ENCODE data around the gene CLSTN3.
"Not testable (repeated sequence)": the region's sequence is repeated elsewhere in the genome, so short reads cannot be mapped to it uniquely, and the experiment has no call there.

The CLSTN3 gene

DNA sequence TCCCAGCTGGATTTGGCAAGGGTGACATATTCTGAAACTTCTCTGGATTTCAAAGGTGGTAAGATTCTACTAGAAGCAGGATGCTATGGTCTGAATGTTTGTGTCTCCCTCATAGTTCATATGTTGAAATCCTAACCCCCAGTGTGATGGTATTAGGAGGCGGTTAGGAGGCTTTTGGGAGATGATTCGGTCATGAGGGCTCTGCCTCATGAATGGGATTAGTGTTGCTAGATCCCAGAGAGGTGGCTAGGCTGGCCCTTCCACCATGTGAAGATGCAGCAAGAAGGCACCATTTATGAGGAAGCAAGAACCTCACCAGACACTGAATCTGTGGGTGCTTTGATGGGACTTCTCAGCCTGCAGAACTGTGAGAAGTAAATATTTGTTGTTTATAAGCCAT lies 48.3 kb downstream of the CLSTN3 start:
- Mint-ChIP-seq H3K9me3 (peaks cover 44% of the 10 kb centered on the region), H3K27me3 (ENCODE audit: low read depth, poor library complexity) (peaks cover 9% of the 10 kb centered on the region), H3K4me1 (no peaks in the 10 kb centered on the region), H3K4me3 (no peak overlapping the region), H3K36me3 (ENCODE audit: low read depth) (no peaks in the 10 kb centered on the region), H3K27ac (no peak overlapping the region)
- TF ChIP-seq, protein P1, sequence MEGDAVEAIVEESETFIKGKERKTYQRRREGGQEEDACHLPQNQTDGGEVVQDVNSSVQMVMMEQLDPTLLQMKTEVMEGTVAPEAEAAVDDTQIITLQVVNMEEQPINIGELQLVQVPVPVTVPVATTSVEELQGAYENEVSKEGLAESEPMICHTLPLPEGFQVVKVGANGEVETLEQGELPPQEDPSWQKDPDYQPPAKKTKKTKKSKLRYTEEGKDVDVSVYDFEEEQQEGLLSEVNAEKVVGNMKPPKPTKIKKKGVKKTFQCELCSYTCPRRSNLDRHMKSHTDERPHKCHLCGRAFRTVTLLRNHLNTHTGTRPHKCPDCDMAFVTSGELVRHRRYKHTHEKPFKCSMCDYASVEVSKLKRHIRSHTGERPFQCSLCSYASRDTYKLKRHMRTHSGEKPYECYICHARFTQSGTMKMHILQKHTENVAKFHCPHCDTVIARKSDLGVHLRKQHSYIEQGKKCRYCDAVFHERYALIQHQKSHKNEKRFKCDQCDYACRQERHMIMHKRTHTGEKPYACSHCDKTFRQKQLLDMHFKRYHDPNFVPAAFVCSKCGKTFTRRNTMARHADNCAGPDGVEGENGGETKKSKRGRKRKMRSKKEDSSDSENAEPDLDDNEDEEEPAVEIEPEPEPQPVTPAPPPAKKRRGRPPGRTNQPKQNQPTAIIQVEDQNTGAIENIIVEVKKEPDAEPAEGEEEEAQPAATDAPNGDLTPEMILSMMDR (IDR thresholded peaks at IDR 0.05) = no peak
- no peak for DNase-seq

DNA sequence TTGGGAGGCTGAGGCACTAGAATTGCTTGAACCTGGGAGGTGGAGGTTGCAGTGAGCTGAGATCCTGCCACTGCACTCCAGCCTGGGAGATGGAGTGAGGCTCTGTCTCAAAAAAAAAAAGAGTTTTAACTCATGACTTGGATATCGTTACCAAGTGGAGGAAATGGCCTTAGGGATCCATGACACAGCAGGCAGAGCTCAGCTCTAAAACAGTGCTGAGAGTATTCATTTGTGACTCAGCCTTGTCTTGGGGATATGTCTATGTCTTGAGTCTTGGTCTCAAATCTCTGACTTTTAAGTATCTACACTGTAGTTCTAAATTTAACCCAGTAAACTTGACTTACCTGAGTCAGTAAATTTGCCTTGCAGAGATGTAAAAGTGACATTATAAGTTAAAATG lies 50.5 kb downstream of the CLSTN3 start:
- no peak for DNase-seq
- H3K9me3 Mint-ChIP-seq = peaks cover 26% of the 10 kb centered on the region
- no peak overlapping the region for H3K27ac Mint-ChIP-seq
- peaks cover under 1% of the 10 kb centered on the region for H3K4me1 Mint-ChIP-seq
- H3K27me3 Mint-ChIP-seq (ENCODE audit: low read depth, poor library complexity) = no peaks in the 10 kb centered on the region
- no peak overlapping the region for H3K4me3 Mint-ChIP-seq
- TF ChIP-seq, protein P1 (IDR thresholded peaks at IDR 0.05) = no peak
- H3K36me3 Mint-ChIP-seq (ENCODE audit: low read depth) = no peaks in the 10 kb centered on the region

DNA sequence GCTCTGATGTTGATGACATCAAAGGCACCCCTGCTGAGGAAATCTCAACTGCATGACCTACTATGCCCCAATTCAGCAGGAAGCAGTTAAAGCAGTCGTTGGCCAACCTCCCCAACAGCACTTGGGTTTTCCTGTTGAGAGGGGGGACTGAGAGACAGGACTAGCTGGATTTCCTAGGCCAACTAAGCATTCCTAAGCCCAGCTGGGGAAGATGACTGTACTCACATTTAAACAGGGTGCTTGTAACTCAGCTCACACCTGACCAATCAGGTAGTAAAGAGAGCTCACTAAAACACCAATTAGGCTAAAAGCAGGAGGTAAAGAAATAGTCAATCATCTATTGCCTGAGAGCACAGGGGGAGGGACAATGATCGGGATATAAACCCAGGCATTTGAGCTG lies 55.9 kb downstream of the CLSTN3 start:
- not testable (repeated sequence) for H3K4me3 Mint-ChIP-seq; H3K27ac Mint-ChIP-seq; H3K27me3 Mint-ChIP-seq (ENCODE audit: low read depth, poor library complexity); H3K9me3 Mint-ChIP-seq; H3K36me3 Mint-ChIP-seq (ENCODE audit: low read depth); DNase-seq
- H3K4me1 Mint-ChIP-seq = peaks cover 31% of the 10 kb centered on the region

DNA sequence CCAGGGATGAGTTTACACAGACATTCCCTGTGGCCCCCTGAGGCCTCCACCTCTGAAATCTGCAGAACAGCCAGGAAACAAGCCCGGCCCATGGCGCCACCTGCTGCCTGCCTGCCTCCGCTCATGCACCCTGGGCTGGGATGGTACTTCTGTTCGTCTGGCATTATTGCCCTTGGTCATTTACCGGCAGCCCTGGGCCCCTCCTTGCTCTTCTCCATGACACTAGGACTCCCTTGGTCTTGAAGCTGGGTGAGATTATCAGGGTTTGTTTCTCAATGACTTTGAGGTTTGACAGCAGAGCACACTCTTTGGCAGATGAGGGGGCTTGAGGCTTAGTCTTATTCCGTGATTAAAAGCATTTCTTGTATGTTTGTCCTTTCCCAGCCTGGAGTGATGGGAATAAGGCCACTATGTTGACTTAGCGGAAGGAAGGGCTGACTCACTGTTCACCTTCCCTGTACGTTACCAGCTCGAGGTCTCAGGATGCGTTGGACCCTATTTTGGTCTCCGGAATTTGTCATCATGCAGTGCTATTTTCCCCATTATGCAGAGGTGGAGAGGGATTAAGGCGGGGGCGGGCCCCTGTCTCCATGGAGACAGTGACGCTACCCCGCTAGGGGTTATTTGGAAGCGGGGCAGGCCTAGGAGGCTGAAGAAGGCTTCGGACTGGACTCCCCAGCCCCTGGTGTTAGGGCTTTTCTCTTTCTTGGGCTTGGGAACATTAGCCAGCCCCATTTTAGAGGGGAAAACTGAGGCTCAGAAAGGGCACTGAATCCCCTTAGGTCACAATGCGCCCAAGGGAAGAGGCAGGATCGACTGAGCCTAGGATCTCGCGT lies 58.6 kb downstream of the CLSTN3 start:
- Mint-ChIP-seq H3K4me3 (peak overlapping the region; percentile 94), H3K9me3 (no peaks in the 10 kb centered on the region), H3K27me3 (ENCODE audit: low read depth, poor library complexity) (no peaks in the 10 kb centered on the region), H3K4me1 (peaks cover 50% of the 10 kb centered on the region), H3K36me3 (ENCODE audit: low read depth) (peaks cover 22% of the 10 kb centered on the region), H3K27ac (peak overlapping the region; percentile 92)
- peak; percentile 81 for DNase-seq
- TF ChIP-seq, protein P1 (IDR thresholded peaks at IDR 0.05) = peak; percentile 57

DNA sequence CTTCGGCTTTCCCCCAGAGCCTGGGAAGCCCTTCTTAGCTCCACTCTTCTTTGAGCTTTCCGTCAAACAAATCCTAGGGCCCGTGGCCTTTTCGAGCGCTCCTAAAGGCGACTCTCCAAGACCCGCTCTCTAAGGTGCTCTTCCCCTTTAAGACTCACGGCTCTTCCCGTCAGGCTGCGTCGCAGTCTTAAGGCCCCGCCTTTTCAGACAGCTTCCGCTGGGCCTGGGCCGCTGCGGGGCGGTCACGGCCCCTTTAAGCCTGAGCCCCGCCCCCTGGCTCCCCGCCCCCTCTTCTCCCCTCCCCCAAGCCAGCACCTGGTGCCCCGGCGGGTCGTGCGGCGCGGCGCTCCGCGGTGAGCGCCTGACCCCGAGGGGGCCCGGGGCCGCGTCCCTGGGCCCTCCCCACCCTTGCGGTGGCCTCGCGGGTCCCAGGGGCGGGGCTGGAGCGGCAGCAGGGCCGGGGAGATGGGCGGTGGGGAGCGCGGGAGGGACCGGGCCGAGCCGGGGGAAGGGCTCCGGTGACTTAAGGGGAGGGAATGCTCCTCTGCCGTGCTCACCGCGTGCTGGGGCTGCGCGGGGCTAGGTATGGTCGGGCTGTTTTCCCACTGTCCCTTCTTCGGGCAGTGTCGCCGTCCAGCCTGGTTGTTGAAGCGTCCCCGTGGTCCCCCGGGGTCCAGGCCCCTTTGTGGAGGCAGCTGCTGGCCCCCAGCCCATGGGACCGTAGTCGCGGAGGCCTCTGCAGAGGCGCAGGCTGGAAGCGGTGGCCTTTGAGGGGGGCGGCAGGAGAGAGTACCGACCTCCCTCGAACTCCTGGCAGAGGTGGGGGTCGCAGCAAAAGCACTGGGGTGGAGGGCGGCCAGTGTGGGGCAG lies 59.5 kb downstream of the CLSTN3 start, which contains the start of gene PEX5:
TSS of gene PEX5 (plus strand) at position 289 of the 870 bp plus-strand sequence. CDS start 692 bp downstream, outside the sequence.
- DNase-seq = peak; percentile 83
- TF ChIP-seq, protein P1 (IDR thresholded peaks at IDR 0.05) = no peak
- Mint-ChIP-seq H3K27ac (peak within 1 kb of the TSS; percentile 92), H3K36me3 (ENCODE audit: low read depth) (peaks cover 30% of the 10 kb centered on the region), H3K4me3 (peak within 1 kb of the TSS; percentile 94), H3K27me3 (ENCODE audit: low read depth, poor library complexity) (no peaks in the 10 kb centered on the region), H3K4me1 (peaks cover 55% of the 10 kb centered on the region), H3K9me3 (no peaks in the 10 kb centered on the region)
